ENCODE results near the gene SPOPL. TPM values are rescaled to one million over a fixed set of nuclear protein-coding genes. Genes with fewer than 3 reads are reported as not detected.
"Not testable (repeated sequence)": the region's sequence is repeated elsewhere in the genome, so short reads cannot be mapped to it uniquely, and the experiment has no call there.

The SPOPL gene
- polyA plus RNA-seq, 1 donor from 2014 or later, result 16.4 TPM

- not testable (repeated sequence) for H3K4me3 ChIP-seq (ENCODE audit: low read length); H3K36me3 ChIP-seq (ENCODE audit: insufficient read depth, low read length); H3K4me2 ChIP-seq (ENCODE audit: low read length); H3K27me3 ChIP-seq (ENCODE audit: insufficient read depth, low read depth, low read length); H3F3A ChIP-seq (ENCODE audit: insufficient read depth, low read length, poor library complexity, severe bottlenecking); H3K27ac ChIP-seq (ENCODE audit: low read length); H4K20me1 ChIP-seq (ENCODE audit: insufficient read depth); H3K9me3 ChIP-seq (ENCODE audit: low read length); H3K9me2 ChIP-seq (ENCODE audit: insufficient read depth, low read length); H2AFZ ChIP-seq (ENCODE audit: low read depth, low read length); H3K9ac ChIP-seq (ENCODE audit: low read length)
- peaks cover 11% of the 10 kb centered on the region for H3K79me2 ChIP-seq (replicated peaks; ENCODE audit: insufficient read depth, low read length)
These were observed 42.6 kb downstream of the SPOPL start for GRCh38 chr2:138544206-138544605.

GRCh38 chr2:138548796-138549195 is 47.2 kb downstream of the SPOPL start:
- Histone ChIP-seq H2AFZ (ENCODE audit: low read depth, low read length) (no peak overlapping the region), H3F3A (ENCODE audit: insufficient read depth, low read length, poor library complexity, severe bottlenecking) (no peaks in the 10 kb centered on the region), H3K79me2 (replicated peaks; ENCODE audit: insufficient read depth, low read length) (peaks cover 11% of the 10 kb centered on the region), H4K20me1 (ENCODE audit: insufficient read depth) (no peaks in the 10 kb centered on the region), H3K27me3 (ENCODE audit: insufficient read depth, low read depth, low read length) (no peaks in the 10 kb centered on the region), H3K4me2 (ENCODE audit: low read length) (no peak overlapping the region), H3K27ac (ENCODE audit: low read length) (no peak overlapping the region), H3K9me3 (ENCODE audit: low read length) (no peaks in the 10 kb centered on the region), H3K36me3 (ENCODE audit: insufficient read depth, low read length) (no peaks in the 10 kb centered on the region), H3K4me3 (ENCODE audit: low read length) (no peak overlapping the region), H3K9ac (ENCODE audit: low read length) (no peak overlapping the region), H3K9me2 (ENCODE audit: insufficient read depth, low read length) (no peaks in the 10 kb centered on the region)
- TF ChIP-seq POLR2AphosphoS5 (IDR thresholded peaks at IDR 0.05) (no peak), RAD21 (conservative IDR thresholded peaks at IDR 0.05) (no peak), TAF1 (IDR thresholded peaks at IDR 0.05; ENCODE audit: low read depth) (no peak), REST (IDR thresholded peaks at IDR 0.05; ENCODE audit: borderline replicate concordance) (no peak), EP300 (conservative IDR thresholded peaks at IDR 0.05; ENCODE audit: poor library complexity, severe bottlenecking) (no peak), MXI1 (conservative IDR thresholded peaks at IDR 0.05; ENCODE audit: poor library complexity, severe bottlenecking) (no peak), CTCF (IDR thresholded peaks at IDR 0.05; ENCODE audit: poor library complexity, severe bottlenecking) (no peak), EZH2 (IDR thresholded peaks at IDR 0.05; ENCODE audit: borderline replicate concordance, insufficient read depth, low read length, poor library complexity, severe bottlenecking) (no peak), SMC3 (conservative IDR thresholded peaks at IDR 0.05; ENCODE audit: poor library complexity) (no peak)

GRCh38 chr2:138550172-138550571 is 48.6 kb downstream of the SPOPL start:
- no peaks in the 10 kb centered on the region for H4K20me1 ChIP-seq (ENCODE audit: insufficient read depth)
- TF ChIP-seq POLR2AphosphoS5 (IDR thresholded peaks at IDR 0.05) (no peak), MXI1 (conservative IDR thresholded peaks at IDR 0.05; ENCODE audit: poor library complexity, severe bottlenecking) (no peak), RAD21 (conservative IDR thresholded peaks at IDR 0.05) (no peak), EZH2 (IDR thresholded peaks at IDR 0.05; ENCODE audit: borderline replicate concordance, insufficient read depth, low read length, poor library complexity, severe bottlenecking) (no peak)
- no peaks in the 10 kb centered on the region for H3K27me3 ChIP-seq (ENCODE audit: insufficient read depth, low read depth, low read length)
- H3K79me2 ChIP-seq (replicated peaks; ENCODE audit: insufficient read depth, low read length), result peaks cover 11% of the 10 kb centered on the region
- H3K4me3 ChIP-seq (ENCODE audit: low read length), result no peak overlapping the region
- no peak overlapping the region for H3K27ac ChIP-seq (ENCODE audit: low read length)
- no peaks in the 10 kb centered on the region for H3K9me3 ChIP-seq (ENCODE audit: low read length)
- no peak overlapping the region for H3K4me2 ChIP-seq (ENCODE audit: low read length)
- no peaks in the 10 kb centered on the region for H3K36me3 ChIP-seq (ENCODE audit: insufficient read depth, low read length)
- no peak overlapping the region for H3K9ac ChIP-seq (ENCODE audit: low read length)
- no peak overlapping the region for H2AFZ ChIP-seq (ENCODE audit: low read depth, low read length)
- no peaks in the 10 kb centered on the region for H3K9me2 ChIP-seq (ENCODE audit: insufficient read depth, low read length)
- no peaks in the 10 kb centered on the region for H3F3A ChIP-seq (ENCODE audit: insufficient read depth, low read length, poor library complexity, severe bottlenecking)
